NB4 (cell line): ENCODE data around the gene TNFSF13.
A peak's percentile ranks its signal among the peaks of the same experiment; 100 is the strongest.

ENCODE experiments used
- MAX ChIP-seq: IDR thresholded peaks from 2 replicates; pipeline ENCODE4 v1.6.1; 2011; ENCODE audit warnings: low read depth, low read length
- MYC ChIP-seq: IDR thresholded peaks from 2 replicates; pipeline ENCODE4 v1.6.1; 2011; ENCODE audit warnings: low read depth, low read length
- POLR2A ChIP-seq: IDR thresholded peaks from 2 replicates; pipeline ENCODE4 v1.6.1; 2011; ENCODE audit warnings: mild to moderate bottlenecking; ENCODE audit not compliant: insufficient read length; ENCODE audit errors: extremely low read depth
- TF ChIP-seq, protein P1 (sequence below): IDR thresholded peaks from one replicate; pipeline ENCODE4 v1.5.1; 2012; ENCODE audit warnings: low read depth, low read length

DNA sequence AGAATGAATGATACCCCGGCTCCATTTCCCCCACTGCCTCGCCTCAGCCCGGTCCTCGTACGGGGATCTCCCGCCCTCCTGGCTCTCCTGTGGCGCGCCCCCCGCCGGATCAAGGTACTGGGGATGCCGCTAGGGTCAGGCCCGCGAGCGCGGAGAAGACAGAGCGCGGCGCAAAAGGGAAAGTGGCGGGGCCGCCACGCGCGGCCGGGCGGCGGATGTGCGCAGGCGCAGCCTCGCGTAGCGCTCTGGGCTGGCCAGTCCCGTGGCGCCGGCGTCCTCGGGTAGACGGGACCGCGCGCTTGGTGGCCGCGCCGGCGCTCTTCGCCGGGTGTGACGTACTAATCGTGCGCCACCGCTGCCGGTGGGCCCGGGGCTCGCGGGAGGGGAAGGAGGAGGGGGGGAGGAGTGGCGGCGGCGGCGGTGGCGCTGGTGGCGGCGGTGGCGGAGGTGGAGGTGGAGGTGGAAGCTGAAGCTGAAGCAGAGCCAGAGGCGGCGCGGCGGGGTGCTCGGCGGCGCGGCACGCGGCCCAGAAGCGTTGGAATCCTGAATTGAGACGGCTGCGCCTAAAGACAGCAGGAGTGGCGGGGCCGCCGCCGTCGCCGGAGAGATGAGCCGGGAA lies 3.1 kb downstream of the TNFSF13 start, which contains the start of gene SENP3:
- TF ChIP-seq, protein P1, sequence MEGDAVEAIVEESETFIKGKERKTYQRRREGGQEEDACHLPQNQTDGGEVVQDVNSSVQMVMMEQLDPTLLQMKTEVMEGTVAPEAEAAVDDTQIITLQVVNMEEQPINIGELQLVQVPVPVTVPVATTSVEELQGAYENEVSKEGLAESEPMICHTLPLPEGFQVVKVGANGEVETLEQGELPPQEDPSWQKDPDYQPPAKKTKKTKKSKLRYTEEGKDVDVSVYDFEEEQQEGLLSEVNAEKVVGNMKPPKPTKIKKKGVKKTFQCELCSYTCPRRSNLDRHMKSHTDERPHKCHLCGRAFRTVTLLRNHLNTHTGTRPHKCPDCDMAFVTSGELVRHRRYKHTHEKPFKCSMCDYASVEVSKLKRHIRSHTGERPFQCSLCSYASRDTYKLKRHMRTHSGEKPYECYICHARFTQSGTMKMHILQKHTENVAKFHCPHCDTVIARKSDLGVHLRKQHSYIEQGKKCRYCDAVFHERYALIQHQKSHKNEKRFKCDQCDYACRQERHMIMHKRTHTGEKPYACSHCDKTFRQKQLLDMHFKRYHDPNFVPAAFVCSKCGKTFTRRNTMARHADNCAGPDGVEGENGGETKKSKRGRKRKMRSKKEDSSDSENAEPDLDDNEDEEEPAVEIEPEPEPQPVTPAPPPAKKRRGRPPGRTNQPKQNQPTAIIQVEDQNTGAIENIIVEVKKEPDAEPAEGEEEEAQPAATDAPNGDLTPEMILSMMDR = no peak
- peak; percentile 49; the same call in 1 of the 2 replicates for TF ChIP-seq MAX
- peak; percentile 57; the same call in 1 of the 2 replicates for TF ChIP-seq MYC
- peak; percentile 56 for TF ChIP-seq POLR2A
